Glutamatergic neuron (in vitro differentiated cells): Measurements from ENCODE around the gene CEP135. TPM values are rescaled to one million over a fixed set of nuclear protein-coding genes. Genes with fewer than 3 reads are reported as not detected.

Source experiments
- DNase-seq: peaks from one replicate; pipeline ENCODE4 v3.0.0; 2022
- H3K27ac Mint-ChIP-seq: one replicate; pipeline ENCODE4 v1.8.0; 2020; ENCODE audit warnings: mild to moderate bottlenecking, mixed read lengths, inconsistent platforms; ENCODE audit not compliant: unreplicated experiment
- H3K27me3 Mint-ChIP-seq: one replicate; pipeline ENCODE4 v1.8.0; 2020; ENCODE audit warnings: mild to moderate bottlenecking, moderate library complexity, mixed read lengths, inconsistent platforms; ENCODE audit not compliant: unreplicated experiment
- H3K36me3 Mint-ChIP-seq: one replicate; pipeline ENCODE4 v1.8.0; 2020; ENCODE audit warnings: mild to moderate bottlenecking, mixed read lengths, inconsistent platforms; ENCODE audit not compliant: unreplicated experiment
- H3K4me1 Mint-ChIP-seq: one replicate; pipeline ENCODE4 v1.8.0; 2020; ENCODE audit warnings: mild to moderate bottlenecking, low read depth, mixed read lengths, inconsistent platforms; ENCODE audit not compliant: unreplicated experiment
- H3K4me3 Mint-ChIP-seq: one replicate; pipeline ENCODE4 v1.8.0; 2020; ENCODE audit warnings: mild to moderate bottlenecking, mixed read lengths, inconsistent platforms; ENCODE audit not compliant: unreplicated experiment
- H3K9me3 Mint-ChIP-seq: one replicate; pipeline ENCODE4 v1.8.0; 2020; ENCODE audit warnings: mild to moderate bottlenecking, moderate library complexity, mixed read lengths, inconsistent platforms; ENCODE audit not compliant: unreplicated experiment
- total RNA-seq: library from RNA; stranded (reverse); fragmentation: NEBNext Ultra II Directional; extraction: Animal tissue kit (Norgen Biotek cat#: 25700); gene quantifications from one replicate; pipeline ENCODE4 v1.2.1, GENCODE V29; 2021; ENCODE audit not compliant: unreplicated experiment
- TF ChIP-seq, protein P1 (sequence below): fragments of 200-600 bp; sonication (generic); IDR thresholded peaks from one replicate; pipeline ENCODE4 v1.5.0; 2021; ENCODE audit not compliant: partially characterized antibody, unreplicated experiment

CEP135 gene
- total RNA-seq, 1 donor from 2014 or later = 4.2 TPM

DNA sequence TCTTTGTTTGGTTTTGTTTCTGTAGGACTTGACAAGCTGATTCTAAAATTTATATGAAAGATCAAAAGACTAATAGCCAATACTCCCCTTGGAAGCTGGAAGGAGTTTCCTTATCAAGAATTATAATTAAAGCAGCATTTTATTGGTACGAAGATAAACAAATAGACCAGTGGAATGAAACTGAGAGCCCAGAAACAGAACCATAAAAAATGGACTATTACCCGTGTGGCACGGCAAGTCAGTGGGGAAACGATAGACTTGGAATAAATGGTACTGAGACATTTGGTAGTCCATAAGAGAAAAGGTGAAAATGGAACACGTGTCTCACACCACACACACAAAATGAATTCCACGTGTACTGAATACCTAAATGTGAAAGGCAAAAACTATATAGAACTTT, 42.4 kb upstream of the CEP135 start:
- DNase-seq = no peak
- TF ChIP-seq, protein P1, sequence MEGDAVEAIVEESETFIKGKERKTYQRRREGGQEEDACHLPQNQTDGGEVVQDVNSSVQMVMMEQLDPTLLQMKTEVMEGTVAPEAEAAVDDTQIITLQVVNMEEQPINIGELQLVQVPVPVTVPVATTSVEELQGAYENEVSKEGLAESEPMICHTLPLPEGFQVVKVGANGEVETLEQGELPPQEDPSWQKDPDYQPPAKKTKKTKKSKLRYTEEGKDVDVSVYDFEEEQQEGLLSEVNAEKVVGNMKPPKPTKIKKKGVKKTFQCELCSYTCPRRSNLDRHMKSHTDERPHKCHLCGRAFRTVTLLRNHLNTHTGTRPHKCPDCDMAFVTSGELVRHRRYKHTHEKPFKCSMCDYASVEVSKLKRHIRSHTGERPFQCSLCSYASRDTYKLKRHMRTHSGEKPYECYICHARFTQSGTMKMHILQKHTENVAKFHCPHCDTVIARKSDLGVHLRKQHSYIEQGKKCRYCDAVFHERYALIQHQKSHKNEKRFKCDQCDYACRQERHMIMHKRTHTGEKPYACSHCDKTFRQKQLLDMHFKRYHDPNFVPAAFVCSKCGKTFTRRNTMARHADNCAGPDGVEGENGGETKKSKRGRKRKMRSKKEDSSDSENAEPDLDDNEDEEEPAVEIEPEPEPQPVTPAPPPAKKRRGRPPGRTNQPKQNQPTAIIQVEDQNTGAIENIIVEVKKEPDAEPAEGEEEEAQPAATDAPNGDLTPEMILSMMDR = no peak
- Mint-ChIP-seq H3K4me1 (no peaks in the 10 kb centered on the region), H3K4me3 (no peak overlapping the region), H3K27ac (no peak overlapping the region), H3K9me3 (no peaks in the 10 kb centered on the region), H3K27me3 (no peaks in the 10 kb centered on the region), H3K36me3 (no peaks in the 10 kb centered on the region)

DNA sequence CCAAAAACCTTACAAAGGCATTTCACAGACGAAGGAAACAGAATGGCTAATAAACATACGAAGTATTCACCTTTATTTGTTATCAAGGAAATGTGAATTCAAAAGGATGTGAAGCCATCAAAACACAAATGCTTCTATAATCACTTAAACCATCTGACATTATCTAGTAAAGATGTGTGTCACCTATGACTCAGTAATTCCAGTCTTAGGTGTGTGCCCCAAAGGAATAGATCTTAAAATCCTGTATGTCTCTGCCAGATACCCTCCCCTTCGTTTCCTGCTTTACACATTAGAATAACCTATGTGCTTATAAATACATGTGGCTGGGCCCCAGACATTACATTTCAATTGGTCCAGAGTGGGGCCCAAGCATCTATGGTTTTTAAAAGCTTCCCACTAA, 41.8 kb upstream of the CEP135 start:
- H3K27me3 Mint-ChIP-seq = no peaks in the 10 kb centered on the region
- H3K9me3 Mint-ChIP-seq = peaks cover 1% of the 10 kb centered on the region
- H3K4me1 Mint-ChIP-seq = no peaks in the 10 kb centered on the region
- no peak overlapping the region for H3K4me3 Mint-ChIP-seq
- TF ChIP-seq, protein P1 = no peak
- no peak for DNase-seq
- H3K36me3 Mint-ChIP-seq = no peaks in the 10 kb centered on the region
- no peak overlapping the region for H3K27ac Mint-ChIP-seq

DNA sequence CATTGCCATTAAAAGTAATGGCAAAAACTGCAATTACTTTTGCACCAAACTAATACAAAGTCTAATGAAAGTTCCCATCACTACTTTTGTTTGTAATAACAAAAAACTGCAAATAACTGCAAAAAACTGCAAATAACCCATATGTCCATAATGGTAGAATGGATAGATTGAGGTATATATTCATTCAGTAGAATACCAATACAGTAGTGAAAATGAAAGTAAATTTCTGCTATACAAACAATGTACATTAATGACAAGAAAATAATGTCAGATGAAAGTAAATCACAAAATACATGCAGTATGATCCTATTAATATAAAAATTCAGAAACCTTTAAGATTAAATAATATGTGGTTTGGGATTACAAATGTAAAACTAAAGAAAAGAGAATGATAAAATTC, 41.3 kb upstream of the CEP135 start:
- Mint-ChIP-seq H3K9me3 (peaks cover 1% of the 10 kb centered on the region), H3K4me1 (no peaks in the 10 kb centered on the region), H3K36me3 (no peaks in the 10 kb centered on the region), H3K27me3 (no peaks in the 10 kb centered on the region), H3K4me3 (no peak overlapping the region), H3K27ac (no peak overlapping the region)
- TF ChIP-seq, protein P1 = no peak
- DNase-seq = no peak

DNA sequence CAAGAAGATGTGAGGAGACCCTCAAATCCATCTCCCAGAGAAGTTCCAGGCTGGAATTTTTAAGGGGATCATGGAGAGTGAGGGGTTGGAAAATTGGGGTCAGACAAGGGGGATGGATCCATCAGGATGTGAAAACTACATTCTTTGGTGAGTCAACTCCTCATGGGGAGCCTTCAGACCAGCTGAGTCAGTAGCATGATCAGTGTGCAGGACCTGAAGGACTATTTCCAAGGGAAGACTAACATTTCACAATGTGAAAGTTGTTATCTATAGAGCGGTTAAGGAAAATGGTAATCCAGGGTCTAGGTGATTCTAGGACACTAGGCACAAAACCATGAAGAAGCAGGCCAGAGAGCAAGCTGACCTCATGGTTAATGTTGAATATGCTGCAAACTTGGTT, 38.6 kb upstream of the CEP135 start:
- TF ChIP-seq, protein P1 = no peak
- Mint-ChIP-seq H3K4me1 (no peaks in the 10 kb centered on the region), H3K36me3 (no peaks in the 10 kb centered on the region), H3K27ac (no peak overlapping the region), H3K9me3 (peaks cover 1% of the 10 kb centered on the region), H3K4me3 (no peak overlapping the region), H3K27me3 (no peaks in the 10 kb centered on the region)
- no peak for DNase-seq

DNA sequence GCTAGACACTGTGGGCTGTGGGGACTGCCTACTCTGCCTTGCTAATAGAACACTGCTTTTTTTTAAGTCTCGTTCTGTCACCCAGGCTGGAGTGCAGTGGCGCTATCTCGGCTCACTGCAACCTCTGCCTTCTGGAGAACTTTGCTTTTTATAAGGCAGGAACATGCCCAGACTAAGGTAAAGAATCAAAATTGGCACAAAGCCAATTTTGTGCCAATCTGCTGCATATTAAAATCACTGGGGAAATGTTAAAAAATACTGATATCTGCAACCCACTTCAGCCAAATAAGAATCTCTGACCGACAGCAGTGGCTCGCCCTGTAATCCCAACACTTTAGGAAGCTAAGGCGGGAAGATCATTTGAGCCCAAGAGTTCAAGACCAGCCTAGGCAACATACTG, 36.5 kb upstream of the CEP135 start:
- Mint-ChIP-seq H3K36me3 (no peaks in the 10 kb centered on the region), H3K4me3 (no peak overlapping the region), H3K27me3 (no peaks in the 10 kb centered on the region), H3K4me1 (no peaks in the 10 kb centered on the region), H3K9me3 (peaks cover 1% of the 10 kb centered on the region), H3K27ac (no peak overlapping the region)
- no peak for DNase-seq
- TF ChIP-seq, protein P1 = no peak
